BLaER1 treated with 17β-estradiol and CSF1 and Interleukin-3, amounts not matched to agents 10 nM and 100 nM (cell line): ENCODE data around the gene PKD2L2.
"Not testable (repeated sequence)": the region's sequence is repeated elsewhere in the genome, so short reads cannot be mapped to it uniquely, and the experiment has no call there.

Source experiments
- H3K27ac ChIP-seq, 11 experiments: shearing (Covaris generic); formaldehyde crosslinking; 2 replicates each; pipeline ENCODE4 v1.8.1; 2022
- H3K27me3 ChIP-seq, 11 experiments: shearing (Covaris generic); formaldehyde crosslinking; 2 replicates each; pipeline ENCODE4 v1.8.1; 2022
- H3K36me3 ChIP-seq, 11 experiments: shearing (Covaris generic); formaldehyde crosslinking; 2 replicates each; pipeline ENCODE4 v1.8.1; 2022
- H3K4me1 ChIP-seq, 10 experiments: shearing (Covaris generic); formaldehyde crosslinking; 2 replicates each; pipeline ENCODE4 v1.8.1; 2022
- H3K4me2 ChIP-seq, 11 experiments: shearing (Covaris generic); formaldehyde crosslinking; 2 replicates each; pipeline ENCODE4 v1.8.1; 2022
- H3K4me3 ChIP-seq, 10 experiments: shearing (Covaris generic); formaldehyde crosslinking; 2 replicates each; pipeline ENCODE4 v1.8.1; 2022
- H3K9ac ChIP-seq, 11 experiments: shearing (Covaris generic); formaldehyde crosslinking; 2 replicates each; pipeline ENCODE4 v1.8.1; 2022
- H3K9me3 ChIP-seq, 11 experiments: shearing (Covaris generic); formaldehyde crosslinking; replicated peaks in 1 of 11; 2 replicates each; pipeline ENCODE4 v1.8.1; 2022
- H4K20me1 ChIP-seq, 11 experiments: shearing (Covaris generic); formaldehyde crosslinking; 2 replicates each; pipeline ENCODE4 v1.8.1; 2022
- Cebpa-rat ChIP-seq, 11 experiments: shearing (Covaris generic); IDR thresholded peaks; 2 replicates each; pipeline ENCODE4 v1.8.1; 2022

PKD2L2 gene

GRCh38 chr5:137935694-137936093, 46.4 kb downstream of the PKD2L2 start:
- no peak for TF ChIP-seq Cebpa-rat (IDR thresholded peaks at IDR 0.05)

GRCh38 chr5:137937994-137938750, 48.9 kb downstream of the PKD2L2 start:
- H3K36me3 ChIP-seq, result peaks cover 62 to 89% (median 67%) of the 10 kb centered on the region in 11 experiments
- H3K9ac ChIP-seq, result no peak overlapping the region
- no peak overlapping the region for H3K27ac ChIP-seq
- TF ChIP-seq Cebpa-rat (IDR thresholded peaks at IDR 0.05), result no peak
- H4K20me1 ChIP-seq, result 0 out of 22 replicates have a peak, but pooled peaks cover 0 to 3% (median 0%) of the 10 kb centered on the region in 11 experiments
- H3K27me3 ChIP-seq, result no peaks in the 10 kb centered on the region
- H3K9me3 ChIP-seq, result no peaks in the 10 kb centered on the region
- H3K4me2 ChIP-seq, result no peak overlapping the region
- H3K4me3 ChIP-seq, result no peak overlapping the region
- no peaks in the 10 kb centered on the region for H3K4me1 ChIP-seq

More at GRCh38 chr5:137935694-137936093, 46.4 kb downstream of the PKD2L2 start:
- no peaks in the 10 kb centered on the region for H3K27me3 ChIP-seq
- H3K36me3 ChIP-seq, result peaks cover 38 to 64% (median 42%) of the 10 kb centered on the region in 11 experiments
- H3K4me1 ChIP-seq, result no peaks in the 10 kb centered on the region
- H3K9me3 ChIP-seq, result no peaks in the 10 kb centered on the region
- no peak overlapping the region for H3K27ac ChIP-seq
- 0 out of 22 replicates have a peak, but pooled peaks cover 0 to 3% (median 0%) of the 10 kb centered on the region in 11 experiments for H4K20me1 ChIP-seq
- no peak overlapping the region for H3K9ac ChIP-seq
- no peak overlapping the region for H3K4me2 ChIP-seq
- no peak overlapping the region for H3K4me3 ChIP-seq

- Histone ChIP-seq H3K27ac (no peak overlapping the region), H3K4me1 (no peaks in the 10 kb centered on the region), H3K36me3 (peaks cover 68 to 94% (median 73%) of the 10 kb centered on the region in 11 experiments), H3K4me2 (no peak overlapping the region), H3K27me3 (no peaks in the 10 kb centered on the region), H4K20me1 (0 out of 22 replicates have a peak, but pooled peaks cover 0 to 3% (median 0%) of the 10 kb centered on the region in 11 experiments), H3K4me3 (no peak overlapping the region), H3K9me3 (no peaks in the 10 kb centered on the region), H3K9ac (no peak overlapping the region)
- TF ChIP-seq Cebpa-rat (IDR thresholded peaks at IDR 0.05), result no peak
These were observed 49.5 kb downstream of the PKD2L2 start for GRCh38 chr5:137938751-137939143.

GRCh38 chr5:137939331-137939730, 50.1 kb downstream of the PKD2L2 start:
- Histone ChIP-seq H3K9ac (no peak overlapping the region), H3K27ac (no peak overlapping the region), H3K4me3 (no peak overlapping the region), H3K9me3 (0 out of 22 replicates have a peak, but pooled peaks cover 0 to 1% (median 0%) of the 10 kb centered on the region in 11 experiments), H3K36me3 (peaks cover 74 to 99% (median 79%) of the 10 kb centered on the region in 11 experiments), H3K4me1 (no peaks in the 10 kb centered on the region), H3K27me3 (no peaks in the 10 kb centered on the region), H3K4me2 (no peak overlapping the region), H4K20me1 (0 out of 22 replicates have a peak, but pooled peaks cover 0 to 6% (median 0%) of the 10 kb centered on the region in 11 experiments)
- TF ChIP-seq Cebpa-rat (IDR thresholded peaks at IDR 0.05), result no peak

GRCh38 chr5:137944280-137944679, 55.0 kb downstream of the PKD2L2 start:
- not testable (repeated sequence) for H3K4me1 ChIP-seq, H3K4me2 ChIP-seq, H3K4me3 ChIP-seq, H3K9ac ChIP-seq, H3K27me3 ChIP-seq, H3K27ac ChIP-seq, H3K9me3 ChIP-seq, H4K20me1 ChIP-seq
- H3K36me3 ChIP-seq, result peaks cover 98 to 100% (median 100%) of the 10 kb centered on the region in 11 experiments

GRCh38 chr5:137945825-137946224, 56.6 kb downstream of the PKD2L2 start:
- Histone ChIP-seq H3K9ac (no peak overlapping the region), H4K20me1 (peaks cover 0 to 12% (median 0%) of the 10 kb centered on the region in 11 experiments; a peak in 3 of 22 replicates), H3K27ac (no peak overlapping the region), H3K9me3 (peaks cover 0 to 8% (median 0%) of the 10 kb centered on the region in 11 experiments; a peak in 1 of 22 replicates), H3K27me3 (no peaks in the 10 kb centered on the region), H3K4me1 (no peaks in the 10 kb centered on the region), H3K4me2 (no peak overlapping the region), H3K4me3 (no peak overlapping the region), H3K36me3 (peaks cover 99 to 100% (median 100%) of the 10 kb centered on the region in 11 experiments)
- TF ChIP-seq Cebpa-rat (IDR thresholded peaks at IDR 0.05), result no peak

GRCh38 chr5:137954131-137954879, 65.0 kb downstream of the PKD2L2 start:
- Histone ChIP-seq H3K9me3 (no peaks in the 10 kb centered on the region), H3K9ac (no peak overlapping the region), H3K27me3 (no peaks in the 10 kb centered on the region), H3K4me2 (no peak overlapping the region), H4K20me1 (peaks cover 0 to 12% (median 0%) of the 10 kb centered on the region in 11 experiments; a peak in 2 of 22 replicates), H3K27ac (no peak overlapping the region), H3K36me3 (peaks cover 78 to 99% (median 98%) of the 10 kb centered on the region in 11 experiments), H3K4me1 (no peaks in the 10 kb centered on the region), H3K4me3 (no peak overlapping the region)
- no peak for TF ChIP-seq Cebpa-rat (IDR thresholded peaks at IDR 0.05)

- no peak overlapping the region for H3K27ac ChIP-seq
- no peak overlapping the region for H3K4me2 ChIP-seq
- TF ChIP-seq Cebpa-rat (IDR thresholded peaks at IDR 0.05), result no peak
- H3K9ac ChIP-seq, result no peak overlapping the region
- H3K4me1 ChIP-seq, result no peaks in the 10 kb centered on the region
- H3K36me3 ChIP-seq, result peaks cover 65 to 100% (median 99%) of the 10 kb centered on the region in 11 experiments
- no peaks in the 10 kb centered on the region for H3K9me3 ChIP-seq
- H3K4me3 ChIP-seq, result no peak overlapping the region
- peaks cover 0 to 29% (median 0%) of the 10 kb centered on the region in 11 experiments; a peak in 5 of 22 replicates for H4K20me1 ChIP-seq
- H3K27me3 ChIP-seq, result no peaks in the 10 kb centered on the region
These were observed 68.7 kb downstream of the PKD2L2 start for GRCh38 chr5:137957948-137958347.

GRCh38 chr5:137959488-137959887, 70.2 kb downstream of the PKD2L2 start:
- H3K36me3 ChIP-seq, result peaks cover 64 to 100% (median 98%) of the 10 kb centered on the region in 11 experiments
- no peak overlapping the region for H3K4me2 ChIP-seq
- H3K4me1 ChIP-seq, result no peaks in the 10 kb centered on the region
- H3K4me3 ChIP-seq, result no peak overlapping the region
- H4K20me1 ChIP-seq, result peaks cover 0 to 37% (median 0%) of the 10 kb centered on the region in 11 experiments; a peak in 7 of 22 replicates
- no peaks in the 10 kb centered on the region for H3K27me3 ChIP-seq
- no peak overlapping the region for H3K9ac ChIP-seq
- no peak for TF ChIP-seq Cebpa-rat (IDR thresholded peaks at IDR 0.05)
- no peak overlapping the region for H3K27ac ChIP-seq
- H3K9me3 ChIP-seq, result no peaks in the 10 kb centered on the region
